DOHH2 (cell line): ENCODE data around the gene C11orf54.

Experiments used
- CTCF ChIP-seq: fragments of 200-600 bp; sonication (generic); IDR thresholded peaks from one replicate; pipeline ENCODE4 v1.5.1; 2014; ENCODE audit warnings: antibody characterized with exemption, mild to moderate bottlenecking, low read depth, low read length; ENCODE audit not compliant: poor library complexity, severe bottlenecking
- EZH2phosphoT487 ChIP-seq: fragments of 200-600 bp; sonication (generic); IDR thresholded peaks from 2 replicates; pipeline ENCODE4 v1.6.1; 2017; ENCODE audit warnings: borderline replicate concordance, mild to moderate bottlenecking, antibody characterized with exemption, low read length, moderate library complexity, mixed read lengths

GRCh38 chr11:93720522-93720921, 20.9 kb upstream of the C11orf54 start:
- TF ChIP-seq CTCF (no peak), EZH2phosphoT487 (no peak)
